ENCODE results near the gene CSE1L.
A peak's percentile ranks its signal among the peaks of the same experiment; 100 is the strongest.
"Not testable (repeated sequence)": the region's sequence is repeated elsewhere in the genome, so short reads cannot be mapped to it uniquely, and the experiment has no call there.

The CSE1L gene

GRCh38 chr20:49123982-49124381 lies 77.9 kb downstream of the CSE1L start:
- no peak for DNase-seq

GRCh38 chr20:49132995-49133478 lies 86.9 kb downstream of the CSE1L start:
- peak; percentile 77 for DNase-seq

GRCh38 chr20:49133571-49133970 lies 87.5 kb downstream of the CSE1L start:
- DNase-seq, result no peak

GRCh38 chr20:49134797-49135196 lies 88.7 kb downstream of the CSE1L start:
- not testable (repeated sequence) for DNase-seq

GRCh38 chr20:49136817-49137571 lies 90.9 kb downstream of the CSE1L start:
- DNase-seq, result no peak

- DNase-seq, result no peak
These were observed 92.3 kb downstream of the CSE1L start for GRCh38 chr20:49138431-49138830.

GRCh38 chr20:49140411-49140810 lies 94.3 kb downstream of the CSE1L start:
- no peak for DNase-seq

GRCh38 chr20:49140834-49141233 lies 94.7 kb downstream of the CSE1L start:
- no peak for DNase-seq

Measured in fibroblast of skin of scalp (primary cell).